GM21381 (cell line): Measurements from ENCODE around the gene S100A3.
A peak's percentile ranks its signal among the peaks of the same experiment; 100 is the strongest.

Experiments used
- ATAC-seq: cut with Tn5 transposase; IDR thresholded peaks from one replicate; pipeline ENCODE4 v1.9.1; 2021; ENCODE audit warnings: mild to moderate bottlenecking, moderate library complexity; ENCODE audit not compliant: unreplicated experiment

Gene S100A3

DNA sequence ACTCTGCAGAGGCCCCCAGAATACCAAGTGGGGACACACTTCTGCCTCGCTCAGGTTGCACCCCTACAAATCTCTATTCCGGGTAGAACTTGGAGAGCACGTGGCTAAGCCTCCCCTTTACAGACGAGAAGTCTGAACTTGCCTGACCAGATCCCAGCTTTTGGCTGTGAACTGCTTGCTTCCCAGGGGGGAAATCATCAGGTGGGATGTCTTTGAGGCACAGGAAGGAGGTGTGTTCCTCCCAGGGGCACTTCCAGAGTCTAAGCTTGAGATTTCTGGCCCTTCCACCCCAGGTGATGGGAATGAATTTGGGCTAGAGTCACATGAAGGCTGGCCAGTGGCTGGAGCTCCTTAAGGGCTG lies 1.3 kb upstream of the S100A3 start:
- ATAC-seq: no peak

DNA sequence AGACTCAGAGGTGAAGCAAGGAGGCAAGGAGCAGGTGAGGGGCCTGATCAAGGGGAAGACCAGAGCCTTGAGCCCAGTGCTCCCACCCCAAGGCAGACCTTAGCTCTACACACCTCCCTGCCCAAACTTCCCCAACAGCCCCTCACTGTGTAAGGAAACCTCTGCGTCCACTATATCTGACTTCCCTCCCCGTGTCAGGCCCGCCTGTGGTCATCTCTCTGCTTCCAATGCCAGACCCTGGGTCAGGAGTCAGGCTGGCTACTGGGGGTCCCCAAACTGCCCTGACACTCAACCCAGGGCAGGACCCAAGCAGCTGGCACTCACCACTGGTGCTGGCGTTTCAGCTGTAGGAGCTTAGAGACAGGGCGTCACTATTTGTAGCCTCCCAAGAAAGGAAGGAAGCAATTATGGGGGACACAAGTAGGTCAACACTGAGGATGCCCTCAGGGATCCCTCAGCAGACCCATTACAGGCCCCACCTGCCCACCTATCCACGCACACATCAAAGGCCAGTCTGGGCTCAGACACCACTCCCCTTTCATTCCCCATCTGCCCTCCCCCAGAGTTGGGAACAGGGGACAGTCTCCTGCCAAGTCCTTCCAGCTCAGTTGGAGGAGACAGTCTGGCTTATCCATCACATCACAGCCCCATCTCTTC lies 811 bp upstream of the S100A3 start:
- no peak for ATAC-seq

DNA sequence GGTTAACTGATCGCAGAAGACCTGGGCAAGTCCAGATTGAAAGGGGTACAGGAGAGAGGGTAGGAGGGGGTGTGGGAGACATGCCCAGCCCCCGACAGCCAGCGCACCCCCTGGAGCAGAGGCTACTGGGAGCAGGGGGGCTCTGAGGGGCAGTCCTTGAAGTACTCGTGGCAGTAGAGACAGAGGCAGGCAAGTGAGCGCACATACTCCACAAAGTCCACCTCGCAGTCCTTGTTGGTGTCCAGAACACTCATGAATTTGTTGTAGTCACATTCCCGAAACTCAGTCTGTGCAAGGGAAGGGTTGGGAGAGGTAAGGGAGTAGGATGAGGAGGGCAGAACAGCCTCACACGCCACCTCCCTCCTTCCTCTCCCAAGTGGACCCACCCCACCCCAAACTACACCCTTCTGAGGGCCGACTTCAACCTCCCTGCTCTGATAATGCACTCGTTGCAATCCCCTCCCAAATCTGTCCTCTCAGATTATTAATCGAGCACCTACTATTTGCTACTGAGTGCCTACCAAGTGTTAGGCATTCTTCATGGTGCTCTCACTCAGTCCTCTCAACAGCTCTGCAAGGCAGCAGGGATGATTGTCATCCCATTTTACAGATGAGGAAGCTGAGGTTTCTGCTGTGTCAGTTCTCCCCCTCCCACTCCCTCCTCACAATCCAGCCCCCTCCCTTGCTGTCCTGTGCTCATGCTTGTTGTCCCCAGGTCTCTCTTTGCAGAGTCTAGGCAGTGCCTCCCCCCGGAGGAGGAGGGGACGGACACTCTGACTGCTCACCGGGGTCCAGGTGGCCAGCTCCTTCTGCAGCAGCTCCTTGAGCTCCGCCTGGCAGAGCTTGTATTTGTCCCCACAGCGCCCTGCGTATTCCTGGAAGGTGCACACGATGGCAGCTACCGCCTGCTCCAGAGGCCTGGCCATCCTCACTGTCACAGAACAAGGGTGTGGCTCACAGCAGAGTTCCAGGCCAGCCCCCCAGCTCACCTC lies 1.2 kb downstream of the S100A3 start:
- no peak for ATAC-seq

DNA sequence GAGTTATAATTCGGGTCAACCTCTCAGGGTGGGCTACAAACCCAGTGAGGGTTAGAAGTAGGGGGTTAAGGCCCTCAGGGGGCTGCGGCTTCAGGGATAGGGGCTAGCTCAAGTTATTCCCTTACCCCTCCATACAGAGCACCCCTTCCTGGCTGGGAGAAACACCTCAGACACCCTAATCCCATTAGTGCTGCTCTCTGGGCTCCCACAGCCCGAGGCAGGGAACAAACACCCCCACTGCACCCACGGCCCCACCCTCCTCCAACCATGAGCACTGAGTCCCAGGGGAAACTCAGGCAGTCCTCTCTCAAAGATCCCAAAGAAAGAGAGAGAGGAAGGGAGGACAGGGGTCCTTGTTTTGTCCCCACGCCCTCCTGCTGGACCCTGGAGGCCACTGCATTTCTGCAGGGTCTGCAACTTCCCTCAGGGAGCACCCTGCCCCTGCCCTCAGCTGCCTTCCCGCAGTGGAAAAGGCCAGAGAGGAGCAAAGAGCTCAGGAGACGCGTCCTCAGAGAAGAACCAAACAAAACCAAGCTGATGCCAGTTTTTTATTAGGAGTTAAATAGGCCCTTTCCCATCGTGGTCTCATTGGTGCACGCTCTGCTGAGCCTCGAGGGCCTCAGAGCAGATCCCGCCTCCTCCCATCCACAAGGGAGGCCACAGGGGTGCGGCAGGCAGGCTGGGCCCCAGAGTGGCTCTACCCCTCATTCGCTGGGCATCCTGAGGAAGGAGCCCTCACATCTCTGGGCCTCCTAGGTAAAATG lies 2.1 kb downstream of the S100A3 start:
- no peak for ATAC-seq

DNA sequence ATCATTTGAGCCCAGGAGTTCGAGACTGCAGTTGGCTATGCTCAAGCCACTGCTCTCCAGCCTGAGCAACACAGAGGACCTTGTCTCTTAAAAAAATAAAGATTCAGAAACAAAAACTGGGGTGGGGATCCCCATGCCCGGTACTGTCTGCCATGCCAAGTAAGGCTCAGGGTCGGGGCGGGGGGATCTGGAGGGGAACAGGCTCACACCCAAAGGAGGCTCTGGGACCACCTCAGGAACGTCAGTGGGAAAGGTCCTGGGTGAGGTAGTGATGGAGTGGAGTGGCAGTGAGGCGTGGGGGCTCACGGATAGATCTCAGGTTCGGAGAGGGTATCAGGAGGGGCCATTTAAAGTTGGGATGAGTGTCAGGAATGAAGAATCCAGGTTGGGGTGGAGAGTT lies 2.7 kb downstream of the S100A3 start:
- ATAC-seq: no peak

DNA sequence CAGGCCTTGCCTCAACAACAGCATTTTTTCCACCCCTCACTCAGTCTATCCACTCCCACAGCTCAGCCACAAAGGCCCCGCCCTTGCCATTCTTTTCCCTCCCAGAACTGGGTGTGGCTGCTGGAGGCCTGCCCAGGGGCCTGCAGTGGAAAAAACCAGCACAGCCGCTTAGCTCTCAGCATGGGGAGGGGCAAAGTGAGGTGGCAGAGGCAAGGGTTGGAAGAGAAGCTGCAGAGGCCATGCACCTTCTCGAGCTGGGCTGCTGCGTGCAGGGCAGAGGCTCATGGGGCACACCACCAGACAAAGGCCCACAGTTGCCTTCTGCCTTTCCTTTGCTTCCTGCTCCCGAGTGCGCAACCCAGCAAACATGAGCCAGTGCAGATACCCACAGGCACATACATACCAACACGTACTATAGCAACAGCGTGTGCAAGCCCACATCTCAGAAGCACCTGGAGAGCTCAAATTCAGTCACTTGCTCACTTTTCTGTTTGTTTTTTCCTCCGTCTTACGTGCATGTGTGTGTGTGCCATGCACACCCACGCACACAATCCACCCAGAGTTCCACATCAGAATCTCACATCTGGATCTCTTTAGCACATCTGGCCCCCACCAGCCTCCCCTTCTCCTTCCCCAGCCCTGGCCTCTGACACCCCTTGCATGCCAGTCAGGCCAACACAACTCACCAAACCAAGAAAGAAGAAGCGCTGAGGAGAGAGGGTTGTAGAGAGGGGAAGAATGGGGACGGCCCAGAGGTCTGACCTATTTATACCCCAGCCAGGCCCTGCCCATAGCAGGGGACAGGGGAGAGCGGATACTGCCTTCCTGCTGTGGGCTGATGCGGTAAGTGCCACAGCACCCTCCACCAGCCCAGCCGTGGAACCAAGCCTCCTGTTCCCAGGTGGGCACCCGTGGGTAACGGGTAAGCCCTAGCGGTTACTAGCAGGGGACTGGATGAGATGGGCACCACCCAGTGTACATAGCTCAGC lies 3.7 kb downstream of the S100A3 start, which contains the start of gene S100A4:
S100A4 (minus strand) TSS at position 740 of the 989 bp plus-strand sequence. CDS start 1,012 bp downstream, outside the sequence.
- ATAC-seq: peak; percentile 57

DNA sequence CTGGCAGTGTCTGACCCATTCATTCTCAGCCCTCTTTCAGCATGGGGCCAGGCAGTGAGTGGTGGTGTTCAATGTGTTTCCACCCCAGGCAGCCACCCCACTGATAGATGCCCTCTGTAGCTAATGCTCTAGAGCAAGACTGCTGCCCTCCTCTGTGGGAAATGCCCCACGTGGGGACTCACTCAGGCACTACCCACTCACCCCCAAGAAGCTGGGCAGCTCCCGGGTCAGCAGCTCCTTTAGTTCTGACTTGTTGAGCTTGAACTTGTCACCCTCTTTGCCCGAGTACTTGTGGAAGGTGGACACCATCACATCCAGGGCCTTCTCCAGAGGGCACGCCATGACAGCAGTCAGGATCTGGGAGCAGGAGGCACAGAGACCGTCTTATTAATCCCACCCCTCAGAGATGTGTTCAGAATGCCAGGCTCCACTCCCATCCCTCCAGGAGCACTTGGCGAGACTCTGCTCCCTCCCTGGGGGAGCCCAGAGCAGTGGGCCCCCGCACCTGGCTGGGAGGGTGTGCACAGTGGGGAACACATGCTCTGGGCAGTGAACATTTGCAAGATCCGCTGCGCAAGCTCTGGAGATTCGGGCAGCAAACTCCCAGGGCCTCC lies 4.5 kb downstream of the S100A3 start:
- ATAC-seq: no peak

DNA sequence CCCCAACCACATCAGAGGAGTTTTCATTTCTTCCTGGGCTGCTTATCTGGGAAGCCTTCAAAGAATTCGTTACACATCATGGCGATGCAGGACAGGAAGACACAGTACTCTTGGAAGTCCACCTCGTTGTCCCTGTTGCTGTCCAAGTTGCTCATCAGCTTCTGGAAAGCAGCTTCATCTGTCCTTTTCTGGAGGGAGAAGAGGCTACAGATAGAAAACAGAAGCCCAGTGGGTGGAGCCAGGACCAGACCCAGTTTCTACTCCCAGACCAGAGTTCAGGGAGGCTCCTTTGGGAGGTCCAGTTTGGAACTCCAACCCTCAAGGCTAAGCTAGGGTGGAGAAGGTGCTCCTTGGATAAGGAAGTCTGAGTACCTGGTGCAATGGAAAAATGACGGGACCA lies 5.3 kb downstream of the S100A3 start:
- ATAC-seq: no peak

DNA sequence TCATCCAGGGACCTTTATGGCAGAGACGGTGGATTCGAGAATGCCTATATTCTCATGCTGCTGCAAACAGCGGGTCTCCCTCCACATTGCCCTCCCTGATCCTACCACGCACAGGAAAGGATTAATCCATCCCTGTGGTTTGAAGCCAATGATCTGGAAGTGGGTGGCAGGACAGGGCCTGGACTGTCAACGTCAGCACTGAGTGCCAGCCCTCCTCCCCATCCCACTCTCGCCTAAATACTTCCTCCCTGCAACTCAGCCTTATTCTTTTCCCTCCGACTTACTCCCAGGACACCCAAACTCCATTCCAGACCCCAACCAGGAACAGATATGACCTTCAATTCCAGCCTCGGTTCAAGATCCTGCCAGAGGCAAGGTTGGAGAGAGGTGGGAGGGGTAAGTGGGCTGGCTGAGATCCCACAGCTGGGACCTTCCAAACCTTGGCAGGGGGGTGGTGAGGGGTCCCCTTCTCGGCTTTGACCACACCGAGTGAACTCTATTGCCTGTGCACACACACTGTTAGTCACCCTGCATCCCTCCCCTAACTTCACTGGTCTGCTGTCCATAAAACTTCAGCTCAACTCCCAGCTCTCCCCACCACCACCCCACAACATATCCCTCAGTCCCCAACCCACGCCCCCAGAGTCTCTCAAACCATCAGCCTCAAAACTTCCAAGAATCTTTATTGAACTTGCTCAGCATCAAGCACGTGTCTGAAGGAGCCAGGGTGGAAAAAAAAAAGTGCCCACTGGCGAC lies 5.9 kb downstream of the S100A3 start:
- no peak for ATAC-seq

DNA sequence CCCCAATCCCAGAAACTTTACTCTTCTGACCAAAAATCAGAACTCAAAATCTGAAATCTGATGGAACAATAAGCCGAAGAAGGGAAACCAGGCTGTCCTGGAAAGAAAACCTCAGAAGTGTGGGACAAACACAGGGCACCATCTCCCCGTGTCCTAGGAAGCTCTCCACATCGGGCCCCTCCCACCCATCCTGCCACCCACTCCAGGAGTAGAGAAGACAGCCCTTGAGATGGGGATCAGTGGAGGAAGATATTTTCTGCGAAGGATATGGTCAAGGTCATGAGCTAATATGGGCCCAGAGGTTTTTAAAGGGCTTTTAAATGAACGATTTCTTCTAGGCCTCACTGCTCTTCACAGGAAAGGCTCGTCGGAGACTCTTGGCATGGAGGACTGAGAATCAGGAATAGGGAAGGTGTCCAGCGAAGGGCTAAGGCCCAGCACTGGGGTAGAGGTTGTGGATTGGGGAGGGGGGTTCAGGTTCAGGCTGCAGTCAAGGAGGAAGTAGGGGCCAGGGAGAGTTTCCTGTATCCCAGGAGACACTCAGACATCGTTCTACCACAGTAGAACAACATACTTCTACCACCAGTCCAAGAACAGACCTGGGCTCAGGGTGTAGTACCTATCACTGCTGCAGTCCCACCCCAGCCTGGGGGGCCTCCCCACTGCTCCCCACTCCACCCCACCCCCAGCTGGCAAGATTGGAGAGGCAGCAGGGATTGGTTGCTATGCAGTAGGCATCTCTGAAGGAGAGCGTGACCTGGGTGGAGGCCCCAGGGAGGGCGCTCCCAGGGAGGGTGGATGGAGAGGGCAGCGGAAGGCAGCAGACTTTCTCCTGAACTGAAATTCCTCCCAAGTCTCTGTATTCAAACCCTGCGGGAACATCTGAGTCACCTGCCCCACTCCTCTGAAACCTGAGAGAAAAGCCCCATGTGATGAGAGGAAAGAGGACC lies 7.1 kb downstream of the S100A3 start:
- no peak for ATAC-seq

DNA sequence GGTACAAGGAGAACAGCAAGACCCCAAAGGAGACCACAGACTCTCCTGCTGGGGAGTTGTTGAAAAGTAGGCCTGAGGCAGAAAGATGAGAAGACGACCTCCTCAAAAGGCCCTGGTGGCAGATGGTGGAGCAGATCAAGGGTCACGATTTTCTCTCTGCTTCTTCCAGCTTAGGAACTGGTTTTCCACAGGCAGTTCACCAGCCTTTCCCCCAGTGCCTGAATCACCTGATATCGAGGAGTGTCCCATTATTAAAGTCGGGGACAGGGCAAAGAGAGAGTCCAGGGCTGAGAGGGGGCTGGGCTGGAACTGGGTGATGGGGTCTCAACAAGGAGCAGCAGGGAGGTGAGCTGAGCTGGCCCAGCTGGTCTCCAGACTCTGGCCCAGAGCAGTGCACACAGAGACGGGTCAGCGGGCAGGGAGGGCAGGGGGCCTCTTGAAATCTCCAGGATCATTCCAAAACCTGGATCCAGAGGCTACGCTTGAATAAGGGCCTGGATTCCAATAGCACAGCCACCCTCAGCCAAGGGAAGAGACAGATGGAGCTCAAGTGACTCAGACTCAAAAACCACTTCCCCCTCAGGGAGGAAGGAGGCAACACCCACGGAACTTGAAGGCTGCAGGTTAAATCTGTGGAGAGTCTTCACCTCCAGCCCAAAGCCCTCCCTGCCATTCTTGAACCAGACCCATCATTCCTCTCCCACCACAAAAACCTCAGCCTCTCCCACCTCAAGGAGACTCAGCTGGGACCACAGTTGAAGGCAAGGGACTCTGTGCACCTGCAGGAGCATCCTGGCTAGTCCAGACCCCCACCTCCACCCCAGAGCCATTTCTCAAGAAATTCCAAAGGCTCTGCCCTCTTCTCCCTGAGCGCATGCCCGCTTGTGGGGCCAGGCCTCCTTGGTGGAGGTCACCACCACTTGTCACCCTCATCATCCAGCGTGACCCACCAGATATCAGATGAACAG lies 8.4 kb downstream of the S100A3 start, which contains the start of gene S100A5:
S100A5 (minus strand) TSS at position 541 of the 968 bp plus-strand sequence. CDS start 743 bp downstream, outside the sequence.
- no peak for ATAC-seq

DNA sequence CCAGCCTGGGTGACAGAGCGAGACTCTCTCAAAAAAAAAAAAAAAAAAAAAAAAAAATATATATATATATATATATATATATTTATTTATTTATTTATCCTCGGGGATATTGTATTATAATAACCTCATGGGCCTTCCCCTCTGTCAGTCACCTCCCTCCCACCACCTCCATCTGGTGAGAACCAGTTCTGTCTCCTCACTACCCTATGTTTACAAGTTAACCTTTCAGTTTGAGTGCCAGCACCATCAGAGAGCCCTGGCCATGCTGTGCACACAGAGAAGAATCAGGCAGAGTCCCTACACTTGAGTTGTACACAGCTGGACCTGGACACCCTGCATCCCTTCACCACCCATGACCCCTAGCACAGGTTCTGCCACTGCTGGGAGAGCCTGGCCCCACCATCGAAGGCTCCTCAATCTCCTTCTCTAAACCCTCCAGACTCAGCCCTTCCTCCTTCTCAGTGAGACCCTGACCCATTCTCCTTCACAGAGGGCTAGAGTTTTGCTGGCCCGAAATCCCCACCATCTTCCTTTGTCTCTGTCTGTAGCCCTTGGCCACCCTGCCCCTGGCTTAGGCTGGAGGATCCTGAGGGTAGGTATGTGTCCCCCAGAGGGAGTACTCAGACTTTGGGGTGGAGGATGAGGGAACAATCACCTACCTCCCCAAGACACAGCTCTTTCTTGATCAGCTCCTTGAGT lies 9.5 kb downstream of the S100A3 start:
- no peak for ATAC-seq

DNA sequence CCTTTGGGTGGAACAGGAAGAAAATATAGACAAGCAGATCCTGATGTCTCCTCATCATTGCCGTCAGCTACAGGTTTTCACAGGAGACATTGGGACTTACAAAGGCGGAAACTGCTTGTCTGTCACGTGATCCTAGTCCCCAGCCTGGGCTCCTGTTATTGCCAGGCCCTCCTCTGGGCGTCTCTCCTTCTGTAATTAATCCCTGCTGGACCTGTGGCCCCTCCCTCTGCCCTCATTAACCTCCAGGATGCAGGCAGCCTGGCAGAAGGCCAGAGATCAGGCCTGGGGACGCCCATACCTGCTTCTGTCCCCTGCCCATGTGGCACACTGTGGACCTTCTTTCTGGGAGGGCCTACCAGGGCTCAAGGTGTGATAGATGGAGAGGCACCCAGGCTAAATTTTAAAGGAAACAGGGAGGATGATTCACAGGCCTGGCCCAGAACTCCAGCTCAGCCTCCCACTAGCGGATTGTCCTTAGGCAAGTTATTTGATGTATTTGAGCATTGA lies 10.7 kb downstream of the S100A3 start:
- no peak for ATAC-seq

DNA sequence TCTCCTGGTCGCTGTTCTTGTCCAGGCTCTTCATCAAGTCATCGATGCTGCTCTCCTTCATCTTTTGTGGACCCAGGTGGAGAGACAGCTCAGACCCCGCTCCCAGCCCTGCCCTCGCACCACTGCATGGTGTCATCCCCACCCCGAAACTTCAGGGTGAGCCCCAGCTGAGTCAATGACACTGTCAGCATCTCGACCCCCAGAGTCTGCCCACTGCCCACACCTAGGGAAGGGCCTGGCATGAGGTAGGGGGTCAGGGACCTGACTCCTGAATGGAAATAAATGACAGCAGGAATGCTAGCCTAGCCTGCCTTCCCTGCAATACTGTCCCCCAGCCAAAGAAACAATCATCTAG lies 11.7 kb downstream of the S100A3 start:
- ATAC-seq: no peak

DNA sequence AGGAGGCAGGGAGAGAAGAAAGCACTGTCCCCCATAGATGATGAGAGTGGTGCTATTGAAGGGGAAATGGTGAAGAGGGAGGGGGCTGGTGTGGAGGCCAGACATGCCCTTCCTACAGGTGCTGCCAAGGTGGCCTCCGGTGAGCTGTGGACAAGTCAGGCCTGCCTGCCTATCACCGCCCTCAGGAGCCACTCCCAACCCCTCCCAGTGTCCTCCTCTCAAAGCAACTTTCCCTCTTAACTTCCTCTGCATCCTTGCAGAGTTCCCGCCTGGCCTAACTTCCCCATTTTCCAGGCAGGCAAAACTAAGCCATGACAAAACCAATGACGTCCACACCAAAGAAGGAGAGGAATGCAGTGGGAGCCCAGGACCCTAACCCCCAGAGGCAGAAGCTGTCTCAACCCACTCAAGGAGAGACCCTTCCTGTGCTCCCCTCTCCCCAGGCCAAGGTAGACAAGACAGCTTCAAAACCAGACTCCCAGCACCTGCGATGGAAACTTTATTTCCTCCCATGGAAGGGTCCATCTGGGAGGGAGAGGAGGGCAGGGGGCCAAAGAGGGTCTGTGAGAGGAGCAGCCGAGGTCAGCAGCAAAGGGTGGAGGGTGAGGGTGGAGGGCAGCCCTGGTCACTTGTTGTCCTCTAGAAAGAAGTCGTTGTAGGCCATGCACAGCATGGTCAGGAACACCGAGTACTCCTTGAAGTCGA lies 12.2 kb downstream of the S100A3 start:
- ATAC-seq: no peak
